ENCODE results near the gene ATOX1.

ATOX1 gene

GRCh38 chr5:151766975-151767374 is 8.5 kb upstream of the ATOX1 start:
- no peak for DNase-seq

- DNase-seq: no peak
Observed at GRCh38 chr5:151764801-151765200, 6.4 kb upstream of the ATOX1 start.

GRCh38 chr5:151758141-151758429 is 346 bp downstream of the ATOX1 start:
- no peak for DNase-seq

- DNase-seq: no peak
Observed at GRCh38 chr5:151757233-151758140, 944 bp downstream of the ATOX1 start.

GRCh38 chr5:151755383-151755782 is 3.0 kb downstream of the ATOX1 start:
- DNase-seq: no peak

- DNase-seq: no peak
Observed at GRCh38 chr5:151751593-151751992, 6.8 kb downstream of the ATOX1 start.

- DNase-seq: no peak
Observed at GRCh38 chr5:151751091-151751490, 7.3 kb downstream of the ATOX1 start.

- DNase-seq: no peak
Observed at GRCh38 chr5:151750121-151750520, 8.3 kb downstream of the ATOX1 start.

- no peak for DNase-seq
Observed at GRCh38 chr5:151745071-151745705, 13.2 kb downstream of the ATOX1 start.

GRCh38 chr5:151743530-151743929 is 14.9 kb downstream of the ATOX1 start:
- no peak for DNase-seq

- DNase-seq: no peak
Observed at GRCh38 chr5:151742870-151743294, 15.5 kb downstream of the ATOX1 start.

GRCh38 chr5:151741678-151742423 is 16.6 kb downstream of the ATOX1 start:
- no peak for DNase-seq

GRCh38 chr5:151740958-151741373 is 17.5 kb downstream of the ATOX1 start:
- no peak for DNase-seq

- DNase-seq: no peak
Observed at GRCh38 chr5:151740336-151740942, 18.0 kb downstream of the ATOX1 start.

GRCh38 chr5:151739939-151740335 is 18.5 kb downstream of the ATOX1 start:
- DNase-seq: no peak

- no peak for DNase-seq
Observed at GRCh38 chr5:151739395-151739794, 19.0 kb downstream of the ATOX1 start.

GRCh38 chr5:151738125-151738848 is 20.1 kb downstream of the ATOX1 start:
- DNase-seq: no peak

GRCh38 chr5:151737431-151737830 is 21.0 kb downstream of the ATOX1 start:
- DNase-seq: no peak

- DNase-seq: no peak
Observed at GRCh38 chr5:151735646-151736045, 22.8 kb downstream of the ATOX1 start.

- DNase-seq: no peak
Observed at GRCh38 chr5:151734064-151734408, 24.4 kb downstream of the ATOX1 start.

- DNase-seq: no peak
Observed at GRCh38 chr5:151733358-151734063, 24.9 kb downstream of the ATOX1 start.

- no peak for DNase-seq
Observed at GRCh38 chr5:151730381-151730780, 28.1 kb downstream of the ATOX1 start.

All from GF-D8 (cell line).